Cardiac muscle cell (in vitro differentiated cells and primary cell): ENCODE results near the gene MDM4. TPM values are rescaled to one million over a fixed set of nuclear protein-coding genes. Genes with fewer than 3 reads are reported as not detected.

Source experiments
- DNase-seq, 2 donors: peaks; one replicate each; pipeline versions ENCODE4 v3.0.0 to v3.0.0-alpha.2; 2010 to 2017; ENCODE audit warnings: low read depth in 1 of 2, low spot score in 1 of 2
- H3K27ac ChIP-seq: fragments of 200-600 bp; sonication (generic); 2 replicates; pipeline ENCODE4 v1.5.1; 2016
- H3K27me3 ChIP-seq: fragments of 200-600 bp; sonication (generic); 2 replicates; pipeline ENCODE4 v1.6.0; 2016; ENCODE audit warnings: control low read depth
- H3K36me3 ChIP-seq: fragments of 200-600 bp; sonication (generic); 2 replicates; pipeline ENCODE4 v1.5.1; 2016; ENCODE audit warnings: control low read depth
- H3K4me1 ChIP-seq: fragments of 200-600 bp; sonication (generic); 2 replicates; pipeline ENCODE4 v1.8.1; 2017; ENCODE audit warnings: low read depth, mild to moderate bottlenecking, mixed run types
- H3K4me3 ChIP-seq: fragments of 200-600 bp; sonication (generic); 2 replicates; pipeline ENCODE4 v1.5.1; 2016; ENCODE audit warnings: mild to moderate bottlenecking
- H3K9me3 ChIP-seq: fragments of 200-600 bp; sonication (generic); 2 replicates; pipeline ENCODE4 v1.5.1; 2017; ENCODE audit warnings: low read depth, mild to moderate bottlenecking, control low read depth
- polyA plus RNA-seq: library from polyadenylated mRNA; unstranded; fragments of >200 nt; fragmentation: Nextera tagmentation; extraction: Ambion mirVana; gene quantifications from 2 replicates; pipeline ENCODE4 v1.2.1, GENCODE V29; 2016
- total RNA-seq: library from RNA; depleted of rRNA; stranded (reverse); fragments of >200 nt; gene quantifications from 2 replicates; pipeline ENCODE4 v1.2.3, GENCODE V29; 2016
- TF ChIP-seq, protein P1 (sequence below): IDR thresholded peaks from 2 replicates; pipeline ENCODE4 v1.5.1; 2012; ENCODE audit warnings: low read depth, mild to moderate bottlenecking, low read length

MDM4 gene
- total and polyA plus RNA-seq, 2 experiments from 2014 or later, result 30.8 to 62.0 TPM

- no peak for DNase-seq
- Histone ChIP-seq H3K4me3 (no peak overlapping the region), H3K9me3 (no peaks in the 10 kb centered on the region), H3K27ac (no peak overlapping the region), H3K27me3 (no peaks in the 10 kb centered on the region), H3K36me3 (no peaks in the 10 kb centered on the region), H3K4me1 (no peaks in the 10 kb centered on the region)
- TF ChIP-seq, protein P1, sequence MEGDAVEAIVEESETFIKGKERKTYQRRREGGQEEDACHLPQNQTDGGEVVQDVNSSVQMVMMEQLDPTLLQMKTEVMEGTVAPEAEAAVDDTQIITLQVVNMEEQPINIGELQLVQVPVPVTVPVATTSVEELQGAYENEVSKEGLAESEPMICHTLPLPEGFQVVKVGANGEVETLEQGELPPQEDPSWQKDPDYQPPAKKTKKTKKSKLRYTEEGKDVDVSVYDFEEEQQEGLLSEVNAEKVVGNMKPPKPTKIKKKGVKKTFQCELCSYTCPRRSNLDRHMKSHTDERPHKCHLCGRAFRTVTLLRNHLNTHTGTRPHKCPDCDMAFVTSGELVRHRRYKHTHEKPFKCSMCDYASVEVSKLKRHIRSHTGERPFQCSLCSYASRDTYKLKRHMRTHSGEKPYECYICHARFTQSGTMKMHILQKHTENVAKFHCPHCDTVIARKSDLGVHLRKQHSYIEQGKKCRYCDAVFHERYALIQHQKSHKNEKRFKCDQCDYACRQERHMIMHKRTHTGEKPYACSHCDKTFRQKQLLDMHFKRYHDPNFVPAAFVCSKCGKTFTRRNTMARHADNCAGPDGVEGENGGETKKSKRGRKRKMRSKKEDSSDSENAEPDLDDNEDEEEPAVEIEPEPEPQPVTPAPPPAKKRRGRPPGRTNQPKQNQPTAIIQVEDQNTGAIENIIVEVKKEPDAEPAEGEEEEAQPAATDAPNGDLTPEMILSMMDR, result no peak
Observed at GRCh38 chr1:204502241-204502640, 14.0 kb upstream of the MDM4 start.

DNA sequence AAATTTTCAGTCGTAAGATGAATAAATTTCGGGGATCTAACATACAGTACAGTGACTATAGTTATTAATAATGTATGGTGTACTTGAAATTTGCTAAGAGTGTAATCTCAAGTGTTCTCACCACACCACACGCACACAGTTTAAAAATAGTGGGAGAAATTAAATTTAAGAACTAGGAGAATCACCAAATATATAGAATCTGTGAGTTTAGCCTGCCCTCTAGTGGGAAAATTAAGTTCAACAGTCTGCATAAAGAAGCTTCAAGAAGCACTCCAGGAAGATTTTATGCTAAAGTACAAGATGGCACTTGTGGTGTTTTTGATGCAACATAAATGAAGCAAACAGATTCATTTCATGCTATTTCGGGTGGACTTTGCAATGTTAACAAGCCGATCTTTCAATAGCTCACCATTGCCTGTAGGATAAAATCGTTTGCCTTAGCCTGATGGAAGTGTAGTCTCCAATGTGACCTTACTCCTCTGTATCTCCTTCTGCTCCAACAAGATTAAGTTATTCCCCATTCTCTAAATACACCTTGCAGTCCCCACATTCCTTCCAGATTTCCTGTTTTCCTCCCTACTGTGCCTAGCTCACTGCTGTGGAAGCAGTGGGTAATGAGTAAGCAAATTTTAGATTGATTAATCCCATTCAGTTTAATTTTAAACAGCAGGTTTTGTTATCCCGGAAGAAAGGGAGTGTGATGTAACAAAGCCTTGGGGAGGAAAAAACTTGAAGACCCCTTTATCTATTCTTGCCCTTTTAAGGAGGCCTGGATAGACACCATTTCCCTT, 12.9 kb upstream of the MDM4 start:
- Histone ChIP-seq H3K27me3 (no peaks in the 10 kb centered on the region), H3K27ac (no peak overlapping the region), H3K9me3 (no peaks in the 10 kb centered on the region), H3K36me3 (no peaks in the 10 kb centered on the region), H3K4me3 (no peak overlapping the region), H3K4me1 (no peaks in the 10 kb centered on the region)
- DNase-seq, result peak; percentile 71 to 84
- TF ChIP-seq, protein P1, result peak; percentile 58

GRCh38 chr1:204503913-204504519, 12.2 kb upstream of the MDM4 start:
- Histone ChIP-seq H3K36me3 (no peaks in the 10 kb centered on the region), H3K4me3 (no peak overlapping the region), H3K27me3 (no peaks in the 10 kb centered on the region), H3K27ac (no peak overlapping the region), H3K9me3 (no peaks in the 10 kb centered on the region), H3K4me1 (no peaks in the 10 kb centered on the region)
- TF ChIP-seq, protein P1, result no peak
- no peak for DNase-seq

DNA sequence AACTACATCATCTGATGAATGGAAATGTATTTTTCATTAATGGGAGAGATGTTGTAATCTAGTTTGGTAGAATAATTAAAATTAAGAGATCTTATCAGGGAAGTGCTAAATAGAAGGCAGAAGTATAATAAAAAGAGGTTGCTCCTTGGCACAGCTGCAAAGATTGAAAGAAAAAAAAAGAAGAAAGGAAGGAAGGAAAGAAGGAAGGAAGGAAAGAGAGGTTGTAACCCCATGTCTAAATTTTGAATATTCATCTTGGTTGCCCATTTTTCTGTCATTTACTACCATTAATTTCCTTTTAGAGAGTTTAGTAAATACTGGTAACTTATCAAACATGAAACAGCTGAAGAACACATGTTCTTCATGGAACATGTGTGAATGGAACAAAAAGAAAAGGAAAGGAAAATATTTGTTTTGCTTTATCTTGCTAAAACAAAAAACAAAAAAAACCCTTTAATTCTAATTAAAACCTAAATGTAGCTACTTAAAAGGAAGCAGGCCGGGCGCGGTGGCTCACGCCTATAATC, 10.5 kb upstream of the MDM4 start:
- Histone ChIP-seq H3K36me3 (no peaks in the 10 kb centered on the region), H3K27ac (no peak overlapping the region), H3K4me1 (no peaks in the 10 kb centered on the region), H3K4me3 (peak overlapping the region; percentile 54), H3K27me3 (no peaks in the 10 kb centered on the region), H3K9me3 (no peaks in the 10 kb centered on the region)
- DNase-seq, result peak in 1 of 2 donors; percentile 50
- TF ChIP-seq, protein P1, result no peak

DNA sequence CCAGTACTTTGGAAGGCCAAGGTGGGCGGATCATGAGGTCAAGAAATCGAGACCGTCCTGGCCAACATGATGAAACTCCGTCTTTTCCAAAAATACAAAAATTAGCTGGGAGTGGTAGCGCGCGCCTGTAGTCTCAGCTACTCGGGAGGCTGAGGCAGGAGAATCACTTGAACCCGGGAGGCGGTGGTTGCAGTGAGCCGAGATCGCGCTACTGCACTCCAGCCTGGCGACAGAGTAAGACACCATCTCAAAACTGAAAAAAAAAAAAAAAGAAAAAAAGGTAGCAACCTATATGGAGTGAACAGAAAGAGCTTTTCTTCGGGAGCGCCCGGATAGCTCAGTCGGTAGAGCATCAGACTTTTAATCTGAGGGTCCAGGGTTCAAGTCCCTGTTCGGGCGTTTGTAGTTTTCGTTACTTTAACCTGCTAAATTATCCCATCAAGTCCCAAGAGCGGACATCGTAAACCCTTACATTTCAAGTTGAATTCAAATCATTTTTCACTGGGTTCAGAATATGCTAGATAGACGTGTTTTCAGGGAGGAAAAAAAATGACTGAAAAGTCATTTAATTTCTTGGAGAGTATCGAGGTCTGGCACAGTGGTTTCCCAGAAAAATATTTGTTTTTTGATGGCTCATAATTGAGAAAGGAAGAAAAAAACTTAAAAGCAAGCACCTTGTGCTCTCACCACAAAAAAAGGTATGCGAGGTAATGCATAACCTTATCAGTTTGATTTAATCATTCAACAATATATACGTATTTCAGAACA, 9.8 kb upstream of the MDM4 start:
- Histone ChIP-seq H3K9me3 (no peaks in the 10 kb centered on the region), H3K4me1 (no peaks in the 10 kb centered on the region), H3K36me3 (no peaks in the 10 kb centered on the region), H3K27ac (no peak overlapping the region), H3K27me3 (no peaks in the 10 kb centered on the region), H3K4me3 (peak overlapping the region; percentile 54)
- DNase-seq, result peak; percentile 85 to 94
- TF ChIP-seq, protein P1, result no peak
